HCT116 (cell line): ENCODE measurements around the gene SKI. TPM values are rescaled to one million over a fixed set of nuclear protein-coding genes. Genes with fewer than 3 reads are reported as not detected.
"Not testable (repeated sequence)": the region's sequence is repeated elsewhere in the genome, so short reads cannot be mapped to it uniquely, and the experiment has no call there.

Experiments
- ATAC-seq: fragments of 200-7000 bp; cut with Tn5 transposase; 2 replicates; pipeline ENCODE4 v1.9.1; 2020; ENCODE audit warnings: mild to moderate bottlenecking, moderate library complexity
- BruUV-seq: library from RNA; stranded (reverse); fragments of 400-500 nt; replicated peaks from 2 replicates; lab custom pipeline; 2021; lab: Mats Ljungman, UMichigan
- CTCF ChIA-PET: fragments of 300-600 bp; sonication (Branson Sonifier 250); formaldehyde crosslinking; loops from one replicate; lab custom pipeline; 2021; ENCODE audit warnings: antibody characterized with exemption; lab: Charles Lee
- POLR2A ChIA-PET: fragments of 300-600, 350-600 bp; sonication (Branson Sonifier 250); formaldehyde crosslinking; loops from one replicate; lab custom pipeline; 2021; ENCODE audit warnings: antibody characterized with exemption; lab: Charles Lee
- RAD21 ChIA-PET, 2 experiments: fragments of 300-600 bp; sonication (Branson Sonifier 250); formaldehyde crosslinking; loops; one replicate each; lab custom pipeline; 2023; ENCODE audit warnings: low total read pairs in 2 of 2; ENCODE audit not compliant: uncharacterized antibody in 2 of 2, unreplicated experiment in 2 of 2, low non-redundant PET in 1 of 2; lab: Charles Lee
- DNase-seq: peaks from one replicate; pipeline ENCODE4 v3.0.0-alpha.2; 2010; ENCODE audit warnings: low read depth, low spot score
- H2AFZ ChIP-seq: fragments of 200-600 bp; shearing (Covaris generic), sonication (generic); 2 replicates; pipeline ENCODE4 v1.6.1; 2017; ENCODE audit warnings: low read depth, mixed run types, mixed read lengths, antibody characterized with exemption, low read length; ENCODE audit not compliant: poor library complexity, severe bottlenecking
- H3K27ac ChIP-seq: 2 replicates; pipeline ENCODE4 v1.5.1; 2012; ENCODE audit warnings: low read depth, low read length
- H3K27me3 ChIP-seq: fragments of 200-600 bp; sonication (generic); 2 replicates; pipeline ENCODE4 v1.6.1; 2016; ENCODE audit warnings: mixed run types, low read length, mixed read lengths; ENCODE audit not compliant: insufficient read depth
- H3K36me3 ChIP-seq, 2 experiments: fragments of 200-500 bp in 1 of 2; fragments of 200-600 bp in 1 of 2; sonication (Bioruptor generic) in 1 of 2; sonication (generic) in 1 of 2; 2 replicates each; pipeline versions ENCODE4 v1.5.1 to v1.6.1; 2014 to 2016; ENCODE audit warnings: low read length in 2 of 2, inconsistent platforms in 1 of 2, mixed read lengths in 1 of 2, mixed run types in 1 of 2; ENCODE audit not compliant: insufficient read depth in 2 of 2, control insufficient read depth in 1 of 2
- H3K4me1 ChIP-seq, 2 experiments: fragments of 200-600 bp in 1 of 2; sonication (generic) in 1 of 2; 2 replicates each; pipeline versions ENCODE4 v1.5.1 to v1.6.1; 2012 to 2017; ENCODE audit warnings: low read length in 2 of 2, inconsistent platforms in 1 of 2, mild to moderate bottlenecking in 1 of 2, mixed read lengths in 1 of 2, mixed run types in 1 of 2, moderate library complexity in 1 of 2; ENCODE audit not compliant: insufficient read depth in 2 of 2, control insufficient read depth in 1 of 2
- H3K4me2 ChIP-seq: fragments of 200-600 bp; sonication (generic); 2 replicates; pipeline ENCODE4 v1.6.1; 2017; ENCODE audit warnings: mixed run types, low read length, mixed read lengths
- H3K4me3 ChIP-seq, 2 experiments: fragments of 200-600 bp in 1 of 2; sonication (generic) in 1 of 2; replicated peaks in 1 of 2; 2 replicates each; pipeline ENCODE4 v1.5.1; 2011 to 2016; ENCODE audit warnings: low read length in 2 of 2, control low read depth in 1 of 2, low read depth in 1 of 2, mild to moderate bottlenecking in 1 of 2, mixed read lengths in 1 of 2, mixed run types in 1 of 2
- H3K79me2 ChIP-seq: fragments of 200-600 bp; sonication (generic); 2 replicates; pipeline ENCODE4 v1.6.1; 2017; ENCODE audit warnings: mild to moderate bottlenecking, mixed run types, low read length, moderate library complexity, mixed read lengths; ENCODE audit not compliant: insufficient read depth
- H3K9ac ChIP-seq: fragments of 200-600 bp; sonication (generic); 2 replicates; pipeline ENCODE4 v1.6.1; 2016; ENCODE audit warnings: low read length, mixed read lengths
- H3K9me2 ChIP-seq: fragments of 200-600 bp; sonication (generic), shearing (Covaris generic); 2 replicates; pipeline ENCODE4 v1.6.1; 2017; ENCODE audit warnings: mixed run types, mild to moderate bottlenecking, moderate library complexity; ENCODE audit not compliant: insufficient read depth
- H3K9me3 ChIP-seq, 2 experiments: fragments of 200-500 bp in 1 of 2; fragments of 200-600 bp in 1 of 2; sonication (Bioruptor generic) in 1 of 2; sonication (generic) in 1 of 2; 2 replicates each; pipeline ENCODE4 v1.6.1; 2014 to 2017; ENCODE audit warnings: low read length in 2 of 2, mixed read lengths in 2 of 2, inconsistent platforms in 1 of 2, low read depth in 1 of 2, mild to moderate bottlenecking in 1 of 2, mixed run types in 1 of 2, moderate library complexity in 1 of 2; ENCODE audit not compliant: control insufficient read depth in 1 of 2, insufficient read depth in 1 of 2
- H4K20me1 ChIP-seq: fragments of 200-600 bp; sonication (generic), shearing (Covaris generic); 2 replicates; pipeline ENCODE4 v1.6.1; 2017; ENCODE audit warnings: mixed run types, mild to moderate bottlenecking, moderate library complexity; ENCODE audit not compliant: insufficient read depth
- CBX3 ChIP-seq: IDR thresholded peaks from 2 replicates; pipeline ENCODE4 v1.6.1; 2012; ENCODE audit warnings: low read depth
- EGR1 ChIP-seq: IDR thresholded peaks from 2 replicates; pipeline ENCODE4 v1.6.1; 2012; ENCODE audit warnings: low read depth
- FOSL1 ChIP-seq: IDR thresholded peaks from 2 replicates; pipeline ENCODE4 v1.6.1; 2012; ENCODE audit warnings: low read depth
- JUND ChIP-seq: IDR thresholded peaks from 2 replicates; pipeline ENCODE4 v1.6.1; 2012
- SP1 ChIP-seq: IDR thresholded peaks from 2 replicates; pipeline ENCODE4 v1.6.1; 2012; ENCODE audit warnings: low read depth
- SRF ChIP-seq: IDR thresholded peaks from 2 replicates; pipeline ENCODE4 v1.6.1; 2012; ENCODE audit warnings: low read depth
- TCF7L2 ChIP-seq: IDR thresholded peaks from 2 replicates; pipeline ENCODE4 v1.7.0; 2011; ENCODE audit warnings: borderline replicate concordance, inconsistent platforms; ENCODE audit not compliant: insufficient read depth, insufficient read length; ENCODE audit errors: extremely low read depth
- ZNF274 ChIP-seq: fragments of 200-500 bp; sonication (Bioruptor generic); IDR thresholded peaks from 2 replicates; pipeline ENCODE4 v1.6.1; 2014; ENCODE audit warnings: mild to moderate bottlenecking, low read depth, low read length, inconsistent platforms
- intact Hi-C: fragments of 100-400 bp; cut with micrococcal nuclease; formaldehyde crosslinking; loops from 2 replicates; pipeline ENCODE4 v1.10.0; 2022
- total RNA-seq: library from RNA; stranded (reverse); gene quantifications from one replicate; pipeline ENCODE4 v1.2.1, GENCODE V29; 2021; ENCODE audit not compliant: unreplicated experiment

The SKI gene
- total RNA-seq, 1 experiment from 2014 or later = 56.2 TPM

DNA sequence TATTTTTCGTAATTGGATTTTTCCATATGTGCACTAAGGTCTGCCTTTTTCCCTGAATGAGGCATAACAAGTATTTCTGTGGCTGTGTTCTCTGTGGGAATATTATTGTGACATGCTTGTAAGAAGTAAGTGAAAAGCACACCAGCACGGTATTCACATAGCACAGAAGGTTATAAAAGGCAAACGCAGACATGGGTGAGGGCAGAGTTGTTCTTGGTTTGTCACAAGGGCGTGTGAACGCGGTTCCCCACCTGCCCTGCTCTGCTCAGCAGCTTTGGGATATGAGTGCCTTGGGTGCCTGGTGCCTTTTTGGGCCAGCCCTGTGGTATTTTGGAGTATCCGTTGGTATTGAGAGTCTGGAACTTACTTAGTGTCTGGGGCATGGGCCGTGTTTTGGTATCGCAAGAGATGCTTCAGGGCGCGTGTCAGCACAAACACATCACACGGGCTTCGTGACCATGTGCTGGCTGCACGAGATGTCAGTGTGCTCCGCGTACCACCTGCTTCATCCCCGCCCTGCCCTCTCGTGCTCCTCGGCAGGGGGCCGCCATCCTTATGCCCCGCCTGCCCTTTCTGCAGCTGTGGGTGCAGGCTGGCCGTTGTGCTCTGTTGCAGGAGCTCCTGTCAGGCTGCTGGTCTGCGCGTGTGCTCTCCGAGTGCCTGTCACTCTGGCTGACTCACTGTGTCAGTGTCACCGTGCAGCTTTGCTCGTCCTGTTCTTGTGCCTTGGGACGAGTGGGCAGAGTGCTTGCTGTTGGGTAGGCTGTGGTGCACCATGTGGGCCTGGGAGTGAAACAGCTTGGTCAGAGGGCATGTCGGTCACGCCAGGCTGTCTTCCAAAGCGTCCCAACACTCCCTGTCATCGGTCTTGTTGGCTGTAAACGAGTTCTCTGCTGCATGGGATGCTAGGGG, 15.0 kb downstream of the SKI start:
- no peak for TF ChIP-seq SP1
- no peak for TF ChIP-seq JUND
- no peak for TF ChIP-seq ZNF274
- TF ChIP-seq FOSL1 = no peak
- TF ChIP-seq EGR1 = no peak
- no peak for TF ChIP-seq SRF
- TF ChIP-seq TCF7L2 = no peak
- no peak for TF ChIP-seq CBX3
- Histone ChIP-seq H3K9me3 (no peaks in the 10 kb centered on the region), H3K27ac (no peak overlapping the region), H3K27me3 (no peaks in the 10 kb centered on the region), H4K20me1 (peaks cover 7% of the 10 kb centered on the region; the same call in 1 of the 2 replicates), H3K36me3 (peaks cover 0 to 6% of the 10 kb centered on the region in 2 experiments; a peak in 2 of 4 replicates), H2AFZ (no peak overlapping the region), H3K9me2 (no peaks in the 10 kb centered on the region), H3K4me3 (no peak overlapping the region), H3K79me2 (peaks cover 98% of the 10 kb centered on the region), H3K9ac (no peak overlapping the region), H3K4me1 (peaks cover 0 to 6% of the 10 kb centered on the region in 2 experiments; a peak in 1 of 4 replicates), H3K4me2 (no peak overlapping the region)
- no peak for DNase-seq
- POLR2A ChIA-PET = no interaction called here
- RAD21 ChIA-PET = no interaction called here
- intact Hi-C loops = no loop called here
- ATAC-seq = no peak
- no TSS peak for BruUV-seq
- CTCF ChIA-PET = no interaction called here

DNA sequence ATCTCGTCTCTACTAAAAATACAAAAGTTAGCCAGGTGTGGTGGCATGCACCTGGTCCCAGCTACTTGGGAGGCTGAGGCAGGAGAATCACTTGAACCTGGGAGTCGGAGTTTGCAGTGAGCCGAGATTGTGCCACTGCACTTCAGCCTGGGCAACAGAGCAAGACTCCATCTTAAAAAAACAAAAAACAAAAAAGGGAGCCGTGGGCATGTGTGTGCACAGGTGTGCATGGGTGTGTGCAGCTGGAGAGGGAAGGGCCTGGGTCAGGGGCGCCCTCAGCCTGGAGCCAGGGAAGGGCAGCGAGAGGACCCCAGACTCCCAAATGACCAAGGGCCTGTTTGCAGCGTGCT, 18.9 kb downstream of the SKI start:
- H3K36me3 ChIP-seq, H3K27ac ChIP-seq, H2AFZ ChIP-seq, H3K4me3 ChIP-seq, H3K9me3 ChIP-seq, DNase-seq, H3K27me3 ChIP-seq, BruUV-seq, CTCF ChIA-PET, H3K9me2 ChIP-seq, H3K9ac ChIP-seq, POLR2A ChIA-PET, ATAC-seq, H3K4me2 ChIP-seq, RAD21 ChIA-PET, H3K4me1 ChIP-seq, intact Hi-C loops, H4K20me1 ChIP-seq: not testable (repeated sequence)
- H3K79me2 ChIP-seq = peaks cover 98% of the 10 kb centered on the region
